OCI-LY3 (cell line): ENCODE results near the gene SFRP5.

Experiments
- H2AFZ ChIP-seq: fragments of 200-600, 300-600 bp; shearing (Covaris generic); 2 replicates; pipeline ENCODE4 v1.6.0; 2014; ENCODE audit warnings: antibody characterized with exemption, low read depth, low read length
- H3K27ac ChIP-seq: fragments of 200-600, 300-600 bp; sonication (generic); 2 replicates; pipeline ENCODE4 v1.5.1; 2014; ENCODE audit warnings: mild to moderate bottlenecking, low read length, moderate library complexity, mixed read lengths
- H3K27me3 ChIP-seq: fragments of 200-600, 300-600 bp; sonication (generic); 2 replicates; pipeline ENCODE4 v1.6.1; 2014; ENCODE audit warnings: low read depth, low read length, mixed read lengths
- H3K36me3 ChIP-seq: fragments of 200-600, 300-600 bp; sonication (generic); replicated peaks from 2 replicates; pipeline ENCODE3; 2014; ENCODE audit warnings: low read depth, low read length, mixed read lengths
- H3K4me1 ChIP-seq: fragments of 300-600, 200-600 bp; sonication (generic); 2 replicates; pipeline ENCODE4 v1.6.1; 2014; ENCODE audit warnings: low read length, mixed read lengths
- H3K4me2 ChIP-seq: fragments of 200-600, 300-600 bp; sonication (generic); 2 replicates; pipeline ENCODE4 v1.6.1; 2014; ENCODE audit warnings: low read length, mixed read lengths
- H3K4me3 ChIP-seq: fragments of 300-600, 200-600 bp; sonication (generic); 2 replicates; pipeline ENCODE4 v1.5.1; 2014; ENCODE audit warnings: antibody characterized with exemption, mild to moderate bottlenecking, low read length, moderate library complexity
- H3K79me2 ChIP-seq: fragments of 300-600, 200-600 bp; shearing (Covaris generic); 2 replicates; pipeline ENCODE4 v1.6.1; 2014; ENCODE audit warnings: mild to moderate bottlenecking, low read length, mixed read lengths
- H3K9ac ChIP-seq: fragments of 300-600, 200-600 bp; shearing (Covaris generic); 2 replicates; pipeline ENCODE4 v1.6.0; 2014; ENCODE audit warnings: mild to moderate bottlenecking, low read length, moderate library complexity
- H3K9me3 ChIP-seq: fragments of 200-600, 300-600 bp; shearing (Covaris generic); 2 replicates; pipeline ENCODE4 v1.6.1; 2014; ENCODE audit warnings: low read length, mixed read lengths; ENCODE audit not compliant: insufficient read depth
- H4K20me1 ChIP-seq: fragments of 200-600, 300-600 bp; sonication (generic); 2 replicates; pipeline ENCODE4 v1.6.1; 2016; ENCODE audit warnings: low read length, mixed read lengths; ENCODE audit not compliant: insufficient read depth
- EZH2phosphoT487 ChIP-seq: fragments of 200-600 bp; shearing (Covaris generic); IDR thresholded peaks from 2 replicates; pipeline ENCODE4 v1.6.1; 2018; ENCODE audit warnings: antibody characterized with exemption, mixed run types, low read depth
- TF ChIP-seq, protein P1 (sequence below): fragments of 200-600, 300-600 bp; sonication (generic); IDR thresholded peaks from 2 replicates; pipeline ENCODE4 v1.5.1; 2014; ENCODE audit warnings: antibody characterized with exemption, low read length, low read depth

Gene SFRP5

DNA sequence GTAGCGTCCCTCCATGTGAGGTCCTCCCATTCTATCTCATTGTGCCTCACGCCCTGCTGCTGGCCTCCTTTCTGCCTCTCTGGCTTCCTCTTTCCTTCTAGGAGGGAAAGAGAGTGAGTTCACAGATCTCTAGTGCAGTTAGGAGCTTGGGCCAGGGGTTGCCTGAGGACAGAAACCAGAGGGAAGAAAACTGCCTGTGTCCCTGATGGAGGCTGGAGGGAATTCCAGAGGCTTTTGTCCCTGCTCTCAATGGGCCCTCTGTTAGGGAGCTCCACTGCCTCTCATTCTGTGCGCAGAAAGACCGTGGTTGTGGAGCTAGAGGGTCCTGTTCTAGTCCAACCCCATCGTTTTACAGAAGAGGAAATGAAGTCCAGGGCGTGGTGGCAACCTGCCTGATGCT is 53.6 kb downstream of the SFRP5 start:
- H3K36me3 ChIP-seq = no peaks in the 10 kb centered on the region
- H3K4me1 ChIP-seq = no peaks in the 10 kb centered on the region
- H3K27me3 ChIP-seq = no peaks in the 10 kb centered on the region
- no peaks in the 10 kb centered on the region for H3K9me3 ChIP-seq
- H2AFZ ChIP-seq = no peak overlapping the region
- no peak overlapping the region for H3K27ac ChIP-seq
- no peak overlapping the region for H3K4me3 ChIP-seq
- H3K79me2 ChIP-seq = no peaks in the 10 kb centered on the region
- no peak for TF ChIP-seq EZH2phosphoT487
- TF ChIP-seq, protein P1, sequence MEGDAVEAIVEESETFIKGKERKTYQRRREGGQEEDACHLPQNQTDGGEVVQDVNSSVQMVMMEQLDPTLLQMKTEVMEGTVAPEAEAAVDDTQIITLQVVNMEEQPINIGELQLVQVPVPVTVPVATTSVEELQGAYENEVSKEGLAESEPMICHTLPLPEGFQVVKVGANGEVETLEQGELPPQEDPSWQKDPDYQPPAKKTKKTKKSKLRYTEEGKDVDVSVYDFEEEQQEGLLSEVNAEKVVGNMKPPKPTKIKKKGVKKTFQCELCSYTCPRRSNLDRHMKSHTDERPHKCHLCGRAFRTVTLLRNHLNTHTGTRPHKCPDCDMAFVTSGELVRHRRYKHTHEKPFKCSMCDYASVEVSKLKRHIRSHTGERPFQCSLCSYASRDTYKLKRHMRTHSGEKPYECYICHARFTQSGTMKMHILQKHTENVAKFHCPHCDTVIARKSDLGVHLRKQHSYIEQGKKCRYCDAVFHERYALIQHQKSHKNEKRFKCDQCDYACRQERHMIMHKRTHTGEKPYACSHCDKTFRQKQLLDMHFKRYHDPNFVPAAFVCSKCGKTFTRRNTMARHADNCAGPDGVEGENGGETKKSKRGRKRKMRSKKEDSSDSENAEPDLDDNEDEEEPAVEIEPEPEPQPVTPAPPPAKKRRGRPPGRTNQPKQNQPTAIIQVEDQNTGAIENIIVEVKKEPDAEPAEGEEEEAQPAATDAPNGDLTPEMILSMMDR = no peak
- H3K9ac ChIP-seq = no peak overlapping the region
- no peak overlapping the region for H3K4me2 ChIP-seq
- H4K20me1 ChIP-seq = no peaks in the 10 kb centered on the region

DNA sequence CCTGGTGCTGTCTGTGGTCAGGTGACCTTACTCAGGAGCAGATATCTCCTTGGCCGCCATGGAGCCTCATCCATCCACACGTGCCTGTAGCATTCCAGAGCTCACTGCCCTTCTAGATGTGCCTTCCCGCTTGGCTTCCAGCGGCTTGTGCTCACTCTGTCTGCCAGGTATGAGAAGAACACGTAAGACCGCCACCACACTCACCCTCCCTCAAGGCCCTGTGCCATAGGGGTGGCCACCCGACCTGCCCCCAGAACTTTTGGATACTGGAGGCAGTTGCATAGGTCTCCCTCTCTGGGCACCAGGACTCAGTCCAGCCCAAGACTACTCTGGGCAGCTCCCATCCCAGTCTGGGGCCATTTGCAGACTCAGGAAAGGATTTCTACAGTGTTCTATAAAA is 54.2 kb downstream of the SFRP5 start:
- H3K27ac ChIP-seq = no peak overlapping the region
- no peaks in the 10 kb centered on the region for H3K36me3 ChIP-seq
- H3K4me3 ChIP-seq = no peak overlapping the region
- no peak overlapping the region for H3K9ac ChIP-seq
- no peaks in the 10 kb centered on the region for H4K20me1 ChIP-seq
- H2AFZ ChIP-seq = no peak overlapping the region
- no peaks in the 10 kb centered on the region for H3K27me3 ChIP-seq
- no peaks in the 10 kb centered on the region for H3K9me3 ChIP-seq
- H3K4me1 ChIP-seq = no peaks in the 10 kb centered on the region; the same call in 1 of the 2 replicates
- no peaks in the 10 kb centered on the region for H3K79me2 ChIP-seq
- no peak for TF ChIP-seq EZH2phosphoT487
- TF ChIP-seq, protein P1 = no peak
- no peak overlapping the region for H3K4me2 ChIP-seq
